ENCODE results near the gene CALML3. TPM values are rescaled to one million over a fixed set of nuclear protein-coding genes. Genes with fewer than 3 reads are reported as not detected.

The CALML3 gene
- total and polyA plus RNA-seq, 2 of the 8 experiments (the other 6 are each of a cell fraction or from before 2014, with no cell fraction given): not detected

DNA sequence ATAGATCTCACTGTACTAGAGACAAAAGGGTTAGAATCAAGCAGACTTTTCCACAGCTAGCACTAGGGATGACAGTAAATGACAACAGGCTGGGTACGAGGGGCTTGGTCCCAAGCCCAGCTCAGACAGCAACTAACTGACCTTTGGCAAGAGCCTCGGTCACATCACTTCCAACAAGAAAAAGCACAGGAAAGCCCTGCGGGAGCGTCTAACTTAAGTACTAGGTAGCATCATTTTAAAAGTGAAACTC lies 22.8 kb downstream of the CALML3 start:
- Histone ChIP-seq H3K23me2 (ENCODE audit: low read depth, low read length) (no peaks in the 10 kb centered on the region), H3K23ac (ENCODE audit: insufficient read length) (no peak overlapping the region), H3K4ac (replicated peaks; ENCODE audit: insufficient read length, low read depth, low read length) (no peak overlapping the region), H4K20me1 (replicated peaks in 1 of 2; ENCODE audit: control insufficient read depth in 1 of 2, insufficient read depth in 2 of 2, low read length in 2 of 2) (no peaks in the 10 kb centered on the region), H3K14ac (ENCODE audit: insufficient read length) (no peak overlapping the region), H3K56ac (replicated peaks; ENCODE audit: insufficient read length, low read depth, low read length) (no peak overlapping the region), H3K36me3 (ENCODE audit: control insufficient read depth in 2 of 4, insufficient read depth in 4 of 4, low read length in 3 of 4) (no peaks in the 10 kb centered on the region), H4K5ac (ENCODE audit: insufficient read length, low read depth, low read length) (no peak overlapping the region), H4K91ac (replicated peaks; ENCODE audit: insufficient read length, low read length) (no peak overlapping the region), H2BK5ac (ENCODE audit: low read depth, low read length) (no peak overlapping the region), H2BK120ac (replicated peaks; ENCODE audit: low read depth, low read length) (no peak overlapping the region), H3K9me3 (ENCODE audit: insufficient read depth in 2 of 2, low read depth in 1 of 2, low read length in 1 of 2) (peaks cover 0 to 9% of the 10 kb centered on the region in 2 experiments; a peak in 1 of 4 replicates), H2BK15ac (ENCODE audit: low read length) (no peak overlapping the region), H3K4me1 (replicated peaks in 1 of 4; ENCODE audit: control insufficient read depth in 3 of 4, insufficient read depth in 4 of 4, low read length in 3 of 4) (peaks cover 0 to 3% (median 0%) of the 10 kb centered on the region in 4 experiments; a peak in 1 of 7 replicates), H3K18ac (ENCODE audit: extremely low read depth, low read length) (no peak overlapping the region), H3K27me3 (replicated peaks in 1 of 4; ENCODE audit: control insufficient read depth in 3 of 4, extremely low read depth in 1 of 4, insufficient read depth in 3 of 4, low read length in 3 of 4) (no peaks in the 10 kb centered on the region), H3K4me3 (ENCODE audit: extremely low read depth in 1 of 4, insufficient read depth in 2 of 4, low read depth in 3 of 4, low read length in 4 of 4) (no peak overlapping the region), H2AK5ac (ENCODE audit: low read depth, low read length) (no peak overlapping the region), H3K9ac (replicated peaks in 1 of 4; ENCODE audit: extremely low read depth in 1 of 4, low read depth in 3 of 4, low read length in 3 of 4) (no peak overlapping the region), H3K79me1 (ENCODE audit: low read depth, low read length) (no peaks in the 10 kb centered on the region), H4K8ac (ENCODE audit: extremely low read depth, insufficient read depth, low read length) (peak overlapping the region; percentile 3), H2BK12ac (ENCODE audit: low read depth, low read length) (no peak overlapping the region), H2AFZ (ENCODE audit: low read length) (no peak overlapping the region), H2BK20ac (ENCODE audit: low read length) (no peak overlapping the region), H3K79me2 (ENCODE audit: control insufficient read depth in 1 of 2, insufficient read depth in 2 of 2, low read length in 2 of 2) (no peaks in the 10 kb centered on the region), H3K27ac (ENCODE audit: low read depth, low read length) (no peak overlapping the region), H3K4me2 (ENCODE audit: insufficient read depth in 1 of 2, low read depth in 2 of 2, low read length in 2 of 2) (no peak overlapping the region)
- FAIRE-seq (no peak), DNase-seq (ENCODE audit: low read depth in 1 of 2, low spot score in 2 of 2) (no peak)
- POLR2A ChIA-PET (ENCODE audit: partially characterized antibody): no interaction called here
- 92% methylated on average over 4 of the region's 4 CpGs; no CpG with 5 or more reads in 1 of the 2 experiments for WGBS, 2 experiments (ENCODE audit: extremely low coverage in 1 of 2, insufficient coverage in 1 of 2, insufficient read length in 1 of 2, insufficient replicate concordance in 2 of 2, low coverage in 1 of 2, low lambda C conversion rate in 2 of 2, missing lambda C conversion rate in 1 of 2)
- CTCF ChIA-PET (ENCODE audit: partially characterized antibody): interaction anchor here (1.2 to 1.8 kb wide), 3 partner anchors 10 to 113 kb away, joined by 3 to 6 read pairs (median 5); no protein-coding TSS in a partner anchor
- TF ChIP-seq TBP (IDR thresholded peaks at IDR 0.05; ENCODE audit: low read depth, low read length): no peak
- TF ChIP-seq TAF7 (optimal IDR thresholded peaks at IDR 0.05; ENCODE audit: borderline replicate concordance, low read depth, low read length): no peak
- TF ChIP-seq, protein P1, sequence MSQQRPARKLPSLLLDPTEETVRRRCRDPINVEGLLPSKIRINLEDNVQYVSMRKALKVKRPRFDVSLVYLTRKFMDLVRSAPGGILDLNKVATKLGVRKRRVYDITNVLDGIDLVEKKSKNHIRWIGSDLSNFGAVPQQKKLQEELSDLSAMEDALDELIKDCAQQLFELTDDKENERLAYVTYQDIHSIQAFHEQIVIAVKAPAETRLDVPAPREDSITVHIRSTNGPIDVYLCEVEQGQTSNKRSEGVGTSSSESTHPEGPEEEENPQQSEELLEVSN (IDR thresholded peaks at IDR 0.05): no peak
- no peak for TF ChIP-seq RBBP5 (IDR thresholded peaks at IDR 0.05; ENCODE audit: borderline replicate concordance, low read depth, low read length)
- TF ChIP-seq POLR2A (IDR thresholded peaks at IDR 0.05; ENCODE audit: control extremely low read depth in 1 of 2, low read depth in 2 of 2, low read length in 2 of 2): no peak
- TF ChIP-seq CHD1 (IDR thresholded peaks at IDR 0.05; ENCODE audit: low read depth, low read length): no peak
- no peak for TF ChIP-seq TEAD4 (IDR thresholded peaks at IDR 0.05; ENCODE audit: low read depth, low read length)
- TF ChIP-seq SRF (IDR thresholded peaks at IDR 0.05; ENCODE audit: low read depth, low read length): no peak

Data from H1 (cell line).